Measurements from ENCODE around the gene CSRNP2.
"Not testable (repeated sequence)": the region's sequence is repeated elsewhere in the genome, so short reads cannot be mapped to it uniquely, and the experiment has no call there.

Gene CSRNP2

DNA sequence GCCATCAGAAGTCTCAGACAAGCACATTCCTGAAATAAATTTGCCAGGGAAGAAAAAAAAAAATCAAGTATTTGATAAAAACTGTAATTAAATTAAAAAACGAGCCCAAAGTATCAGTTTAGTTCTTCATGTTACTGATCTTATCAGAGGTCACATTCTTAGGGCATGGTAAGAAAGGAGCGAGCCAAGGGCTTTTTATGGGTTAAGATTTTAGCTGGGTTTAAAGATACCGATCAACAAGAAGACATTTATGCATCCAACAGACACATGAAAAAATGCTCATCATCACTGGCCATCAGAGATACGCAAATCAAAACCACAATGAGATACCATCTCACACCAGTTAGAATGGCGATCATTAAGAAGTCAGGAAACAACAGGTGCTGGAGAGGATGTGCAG lies 5.0 kb downstream of the CSRNP2 start:
- not testable (repeated sequence) for DNase-seq (ENCODE audit: low spot score)

DNA sequence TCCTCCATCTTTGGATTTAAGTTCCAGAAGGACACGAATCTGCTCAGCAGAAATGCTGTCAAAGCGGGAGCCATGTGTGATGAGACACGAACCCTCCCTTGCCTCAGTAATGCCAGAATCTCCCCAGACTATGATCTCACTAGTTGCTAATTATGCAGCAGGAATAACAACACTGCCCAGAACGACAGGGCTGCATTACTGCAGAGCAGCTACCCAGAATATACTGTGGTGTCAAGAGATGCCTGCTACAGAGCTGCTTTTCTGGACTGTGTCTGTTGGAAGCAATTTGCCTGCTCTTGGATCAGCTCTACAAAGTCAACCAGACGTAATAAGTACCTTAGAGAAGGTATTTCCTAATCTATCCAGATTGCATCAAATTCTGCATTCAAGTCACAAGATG lies 5.5 kb downstream of the CSRNP2 start:
- DNase-seq (ENCODE audit: low spot score) = no peak

DNA sequence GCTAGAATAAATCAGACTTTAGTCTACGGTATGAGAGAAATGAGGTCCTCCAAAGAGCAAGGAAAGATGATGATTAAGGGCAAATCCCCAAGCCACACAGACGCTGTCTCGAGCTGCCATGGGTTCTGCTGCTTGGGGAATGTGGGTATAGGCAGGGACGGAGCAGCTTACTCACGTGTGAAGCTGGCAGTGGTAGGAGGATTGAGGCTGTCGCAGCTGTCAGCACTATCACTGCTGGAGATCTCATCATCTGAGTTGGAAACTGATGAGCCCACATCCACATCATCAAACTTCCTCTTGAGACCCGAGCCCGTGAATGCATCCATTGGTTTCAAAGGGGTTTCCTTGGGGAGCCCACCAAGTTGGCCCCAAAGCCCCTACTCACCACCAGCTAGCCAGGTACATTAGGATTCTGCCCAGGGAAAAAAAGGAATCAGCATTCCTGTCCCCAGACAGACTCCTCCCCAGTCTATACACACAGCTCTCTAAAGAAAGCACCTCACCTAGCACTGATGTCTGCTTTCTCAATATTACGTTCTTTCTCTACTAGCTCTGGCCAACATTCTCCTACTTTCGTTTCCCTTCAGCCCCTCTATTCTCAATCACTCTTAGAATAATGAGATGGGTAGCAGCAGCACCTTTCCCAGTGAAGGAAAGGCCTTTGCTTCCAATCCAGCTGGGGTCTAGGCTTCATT lies 7.0 kb downstream of the CSRNP2 start:
- DNase-seq (ENCODE audit: low spot score) = no peak

DNA sequence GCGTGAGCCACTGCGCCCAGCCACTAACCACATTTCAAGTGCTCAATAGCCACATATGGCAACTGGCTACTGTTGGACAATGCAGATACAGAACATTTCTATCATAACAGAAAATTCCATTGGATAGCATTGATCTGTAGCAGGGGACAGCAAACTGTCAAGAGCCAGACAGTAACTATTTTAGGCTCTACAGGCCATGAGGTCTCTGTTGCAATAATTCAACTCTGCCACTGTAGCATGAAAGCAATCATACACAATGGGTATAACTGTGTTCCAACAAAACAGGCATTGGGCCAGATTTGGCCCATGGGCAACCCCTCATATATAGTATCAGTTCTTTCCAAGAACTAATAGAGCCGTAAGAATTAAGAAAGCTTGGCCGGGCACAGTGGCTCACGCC lies 8.0 kb downstream of the CSRNP2 start:
- DNase-seq (ENCODE audit: low spot score) = no peak

DNA sequence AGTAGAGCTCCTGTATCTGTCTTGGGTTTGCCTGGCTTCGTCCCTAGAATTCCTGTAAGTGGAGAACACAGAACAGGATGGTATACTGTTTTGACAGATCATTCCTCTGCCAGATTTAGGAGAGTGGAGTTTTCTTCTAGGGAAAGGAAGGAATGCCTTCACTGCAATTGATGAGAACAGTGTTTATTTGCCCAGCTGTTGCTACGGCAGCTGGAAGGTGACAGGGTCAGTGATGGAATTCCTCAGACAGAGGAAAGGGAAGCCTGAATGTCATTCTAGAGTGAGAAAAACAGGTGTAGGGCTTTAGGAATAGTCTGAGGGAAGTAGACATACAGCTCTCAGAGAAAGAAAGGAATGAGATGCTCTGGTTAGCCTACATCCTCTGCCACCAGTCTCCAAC lies 11.7 kb downstream of the CSRNP2 start:
- DNase-seq (ENCODE audit: low spot score) = no peak

GRCh38 chr12:51070004-51070403 lies 13.4 kb downstream of the CSRNP2 start:
- DNase-seq (ENCODE audit: low spot score) = no peak

DNA sequence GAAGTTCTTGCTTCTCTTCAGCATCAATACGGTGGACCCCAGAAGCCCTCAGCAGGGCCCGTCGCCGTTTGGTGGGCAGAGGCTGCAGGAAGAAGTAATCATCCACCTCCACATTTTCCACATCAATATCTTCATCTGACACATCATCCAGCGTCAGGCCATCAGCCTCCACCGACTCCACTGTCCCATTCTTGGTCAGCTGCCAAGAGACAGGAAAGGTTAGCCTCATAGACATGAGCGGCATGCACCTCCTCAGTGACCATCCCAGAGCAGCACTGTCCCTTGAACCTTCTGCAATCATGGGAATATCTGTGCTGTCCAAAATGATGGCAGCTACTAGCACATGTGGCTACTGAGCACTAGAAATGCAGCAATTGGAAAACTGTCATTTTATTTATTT lies 15.6 kb downstream of the CSRNP2 start:
- no peak for DNase-seq (ENCODE audit: low spot score)

GRCh38 chr12:51067229-51067628 lies 16.2 kb downstream of the CSRNP2 start:
- DNase-seq (ENCODE audit: low spot score) = no peak

DNA sequence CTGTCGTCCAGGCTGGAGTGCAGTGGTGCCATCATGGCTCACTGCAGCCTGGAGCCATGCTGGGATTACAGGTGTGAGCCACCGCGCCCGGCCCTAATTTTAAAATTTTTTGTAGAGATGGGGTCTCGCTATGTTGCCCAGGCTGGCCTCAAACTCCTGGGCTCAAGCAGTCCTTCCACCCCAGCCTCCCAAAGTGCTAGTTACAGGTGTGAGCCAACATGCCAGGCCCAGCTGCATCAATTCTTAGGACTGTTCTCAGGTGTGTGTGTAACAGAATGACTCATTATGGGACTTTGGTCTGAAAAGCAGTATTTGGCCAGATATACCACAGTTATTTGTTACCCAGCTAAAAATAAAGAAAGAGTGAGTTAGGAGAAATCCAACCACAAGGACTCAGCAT lies 17.9 kb downstream of the CSRNP2 start:
- DNase-seq (ENCODE audit: low spot score) = no peak

- DNase-seq (ENCODE audit: low spot score) = no peak
These were observed 20.6 kb downstream of the CSRNP2 start for GRCh38 chr12:51062631-51063397.

GRCh38 chr12:51059086-51059485 lies 24.3 kb downstream of the CSRNP2 start:
- no peak for DNase-seq (ENCODE audit: low spot score)

DNA sequence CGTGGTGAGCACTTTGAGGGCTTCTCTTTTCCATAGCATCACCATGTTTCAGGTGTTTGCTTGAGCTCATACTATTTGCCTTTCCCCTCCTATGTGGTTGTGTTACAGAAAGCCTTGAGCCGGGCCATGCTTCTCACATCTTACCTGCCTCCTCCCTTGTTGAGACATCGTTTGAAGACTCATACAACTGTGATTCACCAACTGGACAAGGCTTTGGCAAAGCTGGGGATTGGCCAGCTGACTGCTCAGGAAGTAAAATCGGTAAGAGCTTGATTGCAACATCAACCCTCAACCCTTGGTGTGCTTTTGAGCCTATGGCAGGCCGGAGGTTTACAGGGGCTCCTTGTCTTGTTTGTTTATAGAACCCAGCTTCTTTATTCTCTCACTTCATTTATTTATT lies 27.2 kb downstream of the CSRNP2 start:
- DNase-seq (ENCODE audit: low spot score) = no peak

DNA sequence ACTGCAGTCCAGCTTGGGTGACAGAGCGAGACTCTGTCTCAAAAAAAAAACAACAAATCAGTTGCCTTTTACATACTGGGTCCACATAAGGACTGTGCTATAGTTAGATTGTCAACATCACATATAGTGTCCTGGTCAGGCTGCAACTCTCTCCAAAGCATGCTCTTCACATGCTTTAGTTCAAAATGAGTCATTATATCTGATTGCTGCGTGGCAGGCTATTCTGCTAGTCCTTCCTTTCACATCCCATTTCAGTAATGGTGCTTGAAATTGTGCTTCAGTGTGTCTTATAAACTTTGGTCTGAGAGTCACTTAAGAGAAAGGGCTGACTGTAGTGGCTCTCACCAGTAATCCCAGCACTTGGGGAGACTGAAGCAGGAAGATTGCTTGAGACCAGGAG lies 28.3 kb downstream of the CSRNP2 start:
- no peak for DNase-seq (ENCODE audit: low spot score)

GRCh38 chr12:51051787-51052186 lies 31.6 kb downstream of the CSRNP2 start:
- DNase-seq (ENCODE audit: low spot score) = no peak

- no peak for DNase-seq (ENCODE audit: low spot score)
These were observed 33.9 kb downstream of the CSRNP2 start for GRCh38 chr12:51049525-51049924.

DNA sequence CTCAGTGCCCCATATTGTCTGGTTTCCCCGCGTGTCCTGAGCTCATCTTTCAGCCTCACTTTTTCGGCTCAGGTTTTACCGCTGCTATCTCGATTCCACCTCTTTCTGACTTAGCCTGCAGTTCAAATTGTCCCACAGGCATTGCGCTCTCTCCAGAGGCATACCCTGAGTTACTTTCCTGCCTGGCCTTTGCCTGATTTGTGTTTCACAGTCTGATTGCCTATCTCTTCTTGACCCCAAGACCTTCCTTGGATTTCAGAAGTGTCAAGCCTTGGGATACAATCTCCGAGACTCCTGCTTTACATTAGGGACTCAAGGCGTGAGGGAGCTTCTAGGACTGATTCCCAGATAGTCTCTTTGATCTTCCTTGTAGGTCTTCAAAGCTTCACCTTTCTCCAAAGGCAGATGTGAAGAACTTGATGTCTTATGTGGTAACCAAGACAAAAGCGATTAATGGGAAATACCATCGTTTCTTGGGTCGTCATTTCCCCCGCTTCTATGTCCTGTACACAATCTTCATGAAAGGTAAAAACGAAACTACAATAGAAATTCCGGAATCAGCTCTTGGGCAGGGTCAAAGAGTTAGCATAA lies 34.6 kb downstream of the CSRNP2 start:
- no peak for DNase-seq (ENCODE audit: low spot score)

GRCh38 chr12:51047655-51048540 lies 35.5 kb downstream of the CSRNP2 start, which contains the start of gene LETMD1:
Gene LETMD1 (plus strand): TSS chr12:51048327. CDS start chr12:51048357, 30 bp downstream.
- peak; percentile 92 for DNase-seq (ENCODE audit: low spot score)

GRCh38 chr12:51036279-51036678 lies 47.1 kb downstream of the CSRNP2 start:
- no peak for DNase-seq (ENCODE audit: low spot score)

- DNase-seq (ENCODE audit: low spot score) = no peak
These were observed 49.8 kb downstream of the CSRNP2 start for GRCh38 chr12:51033457-51034089.

DNA sequence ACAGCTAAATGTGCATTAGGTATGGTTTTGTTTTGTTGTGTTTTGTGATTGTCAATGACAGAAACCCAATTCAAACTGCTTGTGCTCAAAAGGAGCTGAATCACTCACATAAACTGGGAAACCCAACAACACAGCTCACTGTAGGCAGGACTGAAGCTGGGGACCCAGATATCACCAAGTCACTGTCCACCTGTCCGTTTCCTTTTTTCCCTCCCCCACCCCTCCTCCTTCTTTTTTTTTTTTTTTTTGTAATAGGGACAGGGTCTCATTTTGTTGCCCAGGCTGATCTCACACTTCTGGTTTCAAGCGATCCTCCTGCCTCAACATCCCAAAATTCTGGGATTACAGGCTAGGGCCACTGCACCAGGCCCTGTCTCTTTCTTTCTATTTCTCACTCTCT lies 50.3 kb downstream of the CSRNP2 start:
- DNase-seq (ENCODE audit: low spot score) = no peak

- DNase-seq (ENCODE audit: low spot score) = no peak
These were observed 54.6 kb downstream of the CSRNP2 start for GRCh38 chr12:51028813-51029150.

Measured in D341Med (cell line).